A673 (cell line): ENCODE measurements around the gene LTV1. TPM values are rescaled to one million over a fixed set of nuclear protein-coding genes. Genes with fewer than 3 reads are reported as not detected.

ENCODE experiments used
- BruUV-seq: library from RNA; stranded (reverse); fragments of 400-500 nt; replicated peaks from 2 replicates; lab custom pipeline; 2021; lab: Mats Ljungman, UMichigan
- CTCF ChIA-PET: fragments of 300-600 bp; sonication (Branson Sonifier 250); formaldehyde crosslinking; loops from one replicate; lab custom pipeline; 2022; ENCODE audit warnings: antibody characterized with exemption; lab: Charles Lee
- POLR2A ChIA-PET: fragments of 300-600 bp; sonication (Branson Sonifier 250); formaldehyde crosslinking; loops from one replicate; lab custom pipeline; 2022; ENCODE audit warnings: antibody characterized with exemption; ENCODE audit not compliant: low non-redundant PET; lab: Charles Lee
- DNase-seq: peaks from one replicate; pipeline ENCODE4 v3.0.0-alpha.2; 2015; ENCODE audit warnings: low spot score
- H3K27ac ChIP-seq: fragments of 200-600 bp; sonication (generic); 2 replicates; pipeline ENCODE4 v1.5.1; 2016; ENCODE audit warnings: mixed run types, low read depth, mild to moderate bottlenecking, mixed read lengths, antibody characterized with exemption, low read length; ENCODE audit not compliant: poor library complexity, severe bottlenecking
- H3K27me3 ChIP-seq: fragments of 200-600 bp; sonication (generic); replicated peaks from 2 replicates; pipeline ENCODE4 v1.6.1; 2017; ENCODE audit warnings: mixed run types, low read depth, mild to moderate bottlenecking, mixed read lengths, antibody characterized with exemption, low read length; ENCODE audit not compliant: insufficient read depth, poor library complexity
- H3K36me3 ChIP-seq: fragments of 200-600 bp; sonication (generic); 2 replicates; pipeline ENCODE4 v1.6.1; 2016; ENCODE audit warnings: mixed run types, mild to moderate bottlenecking, mixed read lengths, antibody characterized with exemption, low read length; ENCODE audit not compliant: insufficient read depth, poor library complexity, severe bottlenecking
- H3K4me1 ChIP-seq: fragments of 200-600 bp; sonication (generic); 2 replicates; pipeline ENCODE4 v1.6.1; 2017; ENCODE audit warnings: mixed run types, mild to moderate bottlenecking, mixed read lengths, antibody characterized with exemption, low read length; ENCODE audit not compliant: insufficient read depth, poor library complexity, severe bottlenecking
- H3K4me3 ChIP-seq: fragments of 200-600 bp; sonication (generic); 2 replicates; pipeline ENCODE4 v1.5.1; 2016; ENCODE audit warnings: low read depth, mixed run types, mild to moderate bottlenecking, mixed read lengths, low read length; ENCODE audit not compliant: poor library complexity, severe bottlenecking
- H3K9me3 ChIP-seq: fragments of 200-600 bp; sonication (generic); 2 replicates; pipeline ENCODE4 v1.6.1; 2016; ENCODE audit warnings: mixed run types, low read depth, mild to moderate bottlenecking, mixed read lengths, antibody characterized with exemption, low read length; ENCODE audit not compliant: poor library complexity, severe bottlenecking
- EZH2 ChIP-seq: fragments of 200-600 bp; sonication (generic); IDR thresholded peaks from 2 replicates; pipeline ENCODE4 v1.6.1; 2017; ENCODE audit warnings: borderline replicate concordance, low read depth, mild to moderate bottlenecking, mixed read lengths, antibody characterized with exemption, low read length; ENCODE audit not compliant: poor library complexity, severe bottlenecking
- intact Hi-C: fragments of 100-400 bp; cut with micrococcal nuclease; formaldehyde crosslinking; loops from one replicate; pipeline ENCODE4 v1.10.0; 2022; ENCODE audit not compliant: unreplicated experiment
- total RNA-seq: library from RNA; stranded (reverse); gene quantifications from 2 replicates; pipeline ENCODE4 v1.2.3, GENCODE V29; 2021
- TF ChIP-seq, protein P1 (sequence below): fragments of 300-800, 200-600 bp; sonication (generic); conservative IDR thresholded peaks from 2 replicates; pipeline ENCODE4 v1.5.1; 2017; ENCODE audit warnings: low read depth, mild to moderate bottlenecking, antibody characterized with exemption, low read length, moderate library complexity, mixed read lengths

The LTV1 gene
- total RNA-seq, 1 experiment from 2014 or later, result 51.8 TPM

GRCh38 chr6:143884216-143884900 is 41.2 kb downstream of the LTV1 start:
- DNase-seq, result no peak
- no peak overlapping the region for H3K27ac ChIP-seq
- H3K9me3 ChIP-seq, result no peaks in the 10 kb centered on the region
- H3K27me3 ChIP-seq, result no peaks in the 10 kb centered on the region
- H3K36me3 ChIP-seq, result no peaks in the 10 kb centered on the region
- CTCF ChIA-PET, result no interaction called here
- BruUV-seq, result no TSS peak
- intact Hi-C loops, result no loop called here
- POLR2A ChIA-PET, result no interaction called here
- no peaks in the 10 kb centered on the region for H3K4me1 ChIP-seq
- TF ChIP-seq EZH2, result no peak
- TF ChIP-seq, protein P1, sequence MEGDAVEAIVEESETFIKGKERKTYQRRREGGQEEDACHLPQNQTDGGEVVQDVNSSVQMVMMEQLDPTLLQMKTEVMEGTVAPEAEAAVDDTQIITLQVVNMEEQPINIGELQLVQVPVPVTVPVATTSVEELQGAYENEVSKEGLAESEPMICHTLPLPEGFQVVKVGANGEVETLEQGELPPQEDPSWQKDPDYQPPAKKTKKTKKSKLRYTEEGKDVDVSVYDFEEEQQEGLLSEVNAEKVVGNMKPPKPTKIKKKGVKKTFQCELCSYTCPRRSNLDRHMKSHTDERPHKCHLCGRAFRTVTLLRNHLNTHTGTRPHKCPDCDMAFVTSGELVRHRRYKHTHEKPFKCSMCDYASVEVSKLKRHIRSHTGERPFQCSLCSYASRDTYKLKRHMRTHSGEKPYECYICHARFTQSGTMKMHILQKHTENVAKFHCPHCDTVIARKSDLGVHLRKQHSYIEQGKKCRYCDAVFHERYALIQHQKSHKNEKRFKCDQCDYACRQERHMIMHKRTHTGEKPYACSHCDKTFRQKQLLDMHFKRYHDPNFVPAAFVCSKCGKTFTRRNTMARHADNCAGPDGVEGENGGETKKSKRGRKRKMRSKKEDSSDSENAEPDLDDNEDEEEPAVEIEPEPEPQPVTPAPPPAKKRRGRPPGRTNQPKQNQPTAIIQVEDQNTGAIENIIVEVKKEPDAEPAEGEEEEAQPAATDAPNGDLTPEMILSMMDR, result no peak
- no peak overlapping the region for H3K4me3 ChIP-seq

- BruUV-seq, result no TSS peak
- DNase-seq, result no peak
- Histone ChIP-seq H3K27me3 (no peaks in the 10 kb centered on the region), H3K9me3 (no peaks in the 10 kb centered on the region), H3K36me3 (no peaks in the 10 kb centered on the region), H3K27ac (no peak overlapping the region), H3K4me1 (no peaks in the 10 kb centered on the region), H3K4me3 (no peak overlapping the region)
- POLR2A ChIA-PET, result no interaction called here
- CTCF ChIA-PET, result no interaction called here
- intact Hi-C loops, result no loop called here
- no peak for TF ChIP-seq EZH2
- TF ChIP-seq, protein P1, result no peak
These were observed 42.0 kb downstream of the LTV1 start for GRCh38 chr6:143885116-143885515.

DNA sequence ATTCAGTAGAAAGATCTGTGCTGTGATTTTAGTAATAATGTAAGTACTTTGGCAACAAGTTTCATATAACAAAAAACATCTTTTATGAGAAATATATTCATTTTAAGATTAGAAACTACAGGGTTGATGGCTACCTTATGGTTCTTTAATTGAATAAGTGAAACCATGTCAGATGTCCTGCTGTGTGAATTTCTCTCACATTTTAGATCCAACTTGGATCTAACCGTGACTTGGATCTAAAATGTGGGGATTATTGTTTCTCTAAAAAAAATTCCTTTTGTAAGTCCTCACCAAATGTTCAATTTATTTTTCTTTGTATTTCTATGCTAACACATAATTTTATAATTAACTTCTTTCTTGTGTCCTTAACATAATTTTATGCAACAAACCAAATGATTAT is 51.5 kb downstream of the LTV1 start:
- no peak for TF ChIP-seq EZH2
- TF ChIP-seq, protein P1, result no peak
- no TSS peak for BruUV-seq
- POLR2A ChIA-PET, result no interaction called here
- H3K27ac ChIP-seq, result no peak overlapping the region
- no peaks in the 10 kb centered on the region for H3K4me1 ChIP-seq
- H3K4me3 ChIP-seq, result no peak overlapping the region
- no peak for DNase-seq
- H3K9me3 ChIP-seq, result no peaks in the 10 kb centered on the region
- intact Hi-C loops, result no loop called here
- H3K36me3 ChIP-seq, result no peaks in the 10 kb centered on the region
- CTCF ChIA-PET, result no interaction called here
- H3K27me3 ChIP-seq, result no peaks in the 10 kb centered on the region
